ENCODE data around the gene JUND.
A peak's percentile ranks its signal among the peaks of the same experiment; 100 is the strongest.

JUND gene

DNA sequence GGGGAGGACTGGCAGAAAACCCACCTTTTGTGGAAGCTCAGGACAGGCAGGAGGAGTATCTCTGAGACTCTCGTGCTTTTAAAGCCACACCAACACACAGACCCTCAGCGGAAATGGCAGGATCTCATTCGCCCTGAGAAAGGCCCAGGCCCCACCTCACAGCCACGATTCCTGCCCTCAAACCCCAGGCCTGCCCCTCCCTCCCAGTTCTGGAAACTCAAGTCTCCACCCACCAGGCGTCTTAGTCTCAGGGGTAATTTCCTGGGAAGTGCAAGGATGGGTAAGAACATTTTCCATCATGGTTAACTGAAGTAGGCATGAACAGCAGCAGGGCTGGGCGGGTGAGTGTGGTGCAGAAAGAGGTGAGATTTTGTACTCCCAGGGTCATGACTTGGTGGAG, 47.2 kb downstream of the JUND start:
- DNase-seq (ENCODE audit: low spot score): no peak

GRCh38 chr19:18233224-18233825, 48.1 kb downstream of the JUND start:
- peak; percentile 21 for DNase-seq (ENCODE audit: low spot score)

GRCh38 chr19:18232540-18233223, 48.7 kb downstream of the JUND start:
- DNase-seq (ENCODE audit: low spot score): no peak

DNA sequence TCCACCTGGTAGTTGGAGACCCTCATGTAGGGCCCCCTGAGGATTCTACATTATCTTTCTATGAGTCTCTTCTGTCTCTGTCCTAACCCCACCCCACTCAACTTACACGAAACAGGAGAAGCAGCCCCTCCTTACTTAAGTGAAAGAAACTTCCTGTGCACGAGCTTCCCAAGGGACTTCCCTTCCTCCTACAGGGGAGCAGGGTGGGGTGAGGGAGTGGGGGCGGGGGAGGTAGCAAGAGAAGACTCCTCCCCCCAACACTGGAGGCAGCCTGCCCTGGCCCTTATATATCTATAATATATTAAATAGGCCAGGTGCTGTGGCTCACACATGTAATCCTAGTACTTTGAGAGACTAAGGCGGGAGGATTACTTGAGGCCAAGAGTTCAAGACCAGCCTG, 49.6 kb downstream of the JUND start:
- DNase-seq (ENCODE audit: low spot score): no peak

GRCh38 chr19:18230941-18231734, 50.3 kb downstream of the JUND start:
- no peak for DNase-seq (ENCODE audit: low spot score)

GRCh38 chr19:18229915-18230314, 51.5 kb downstream of the JUND start:
- no peak for DNase-seq (ENCODE audit: low spot score)
